ENCODE data around the gene FAM13A. TPM values are rescaled to one million over a fixed set of nuclear protein-coding genes. Genes with fewer than 3 reads are reported as not detected.

FAM13A gene
- total and polyA plus RNA-seq, 2 experiments from 2014 or later = 23.3 to 43.8 TPM

- TF ChIP-seq CTCF (IDR thresholded peaks at IDR 0.05; ENCODE audit: low read depth, low read length) = no peak
- Histone ChIP-seq H3K27me3 (no peaks in the 10 kb centered on the region), H3K27ac (no peak overlapping the region), H3K9me3 (ENCODE audit: low read depth) (no peaks in the 10 kb centered on the region), H3K36me3 (peaks cover 54% of the 10 kb centered on the region), H3K4me3 (no peak overlapping the region), H3K4me1 (ENCODE audit: low read depth) (no peaks in the 10 kb centered on the region)
- DNase-seq (ENCODE audit: low read depth in 1 of 2, low spot score in 1 of 2) = no peak
Measured at GRCh38 chr4:88788424-88788823, 268.6 kb downstream of the FAM13A start.

GRCh38 chr4:88786011-88786410, 271.0 kb downstream of the FAM13A start:
- DNase-seq (ENCODE audit: low read depth in 1 of 2, low spot score in 1 of 2) = no peak
- no peak for TF ChIP-seq CTCF (IDR thresholded peaks at IDR 0.05; ENCODE audit: low read depth, low read length)
- H3K27ac ChIP-seq = no peak overlapping the region
- H3K4me1 ChIP-seq (ENCODE audit: low read depth) = no peaks in the 10 kb centered on the region
- no peaks in the 10 kb centered on the region for H3K27me3 ChIP-seq
- peaks cover 61% of the 10 kb centered on the region for H3K36me3 ChIP-seq
- H3K4me3 ChIP-seq = no peak overlapping the region
- H3K9me3 ChIP-seq (ENCODE audit: low read depth) = no peaks in the 10 kb centered on the region

- Histone ChIP-seq H3K27me3 (no peaks in the 10 kb centered on the region), H3K9me3 (ENCODE audit: low read depth) (no peaks in the 10 kb centered on the region), H3K27ac (no peak overlapping the region), H3K36me3 (peaks cover 53% of the 10 kb centered on the region), H3K4me3 (no peak overlapping the region), H3K4me1 (ENCODE audit: low read depth) (no peaks in the 10 kb centered on the region)
- no peak for TF ChIP-seq CTCF (IDR thresholded peaks at IDR 0.05; ENCODE audit: low read depth, low read length)
- DNase-seq (ENCODE audit: low read depth in 1 of 2, low spot score in 1 of 2) = no peak
Measured at GRCh38 chr4:88780389-88780788, 276.6 kb downstream of the FAM13A start.

- TF ChIP-seq CTCF (IDR thresholded peaks at IDR 0.05; ENCODE audit: low read depth, low read length) = no peak
- no peak overlapping the region for H3K27ac ChIP-seq
- H3K36me3 ChIP-seq = peaks cover 47% of the 10 kb centered on the region
Measured at GRCh38 chr4:88779431-88779830, 277.6 kb downstream of the FAM13A start.

GRCh38 chr4:88775529-88775928, 281.5 kb downstream of the FAM13A start:
- no peaks in the 10 kb centered on the region for H3K9me3 ChIP-seq (ENCODE audit: low read depth)
- TF ChIP-seq CTCF (IDR thresholded peaks at IDR 0.05; ENCODE audit: low read depth, low read length) = no peak
- H3K36me3 ChIP-seq = peaks cover 32% of the 10 kb centered on the region
- H3K27ac ChIP-seq = no peak overlapping the region
- no peak for DNase-seq (ENCODE audit: low read depth in 1 of 2, low spot score in 1 of 2)
- no peaks in the 10 kb centered on the region for H3K4me1 ChIP-seq (ENCODE audit: low read depth)
- no peak overlapping the region for H3K4me3 ChIP-seq
- H3K27me3 ChIP-seq = no peaks in the 10 kb centered on the region

More at GRCh38 chr4:88779431-88779830, 277.6 kb downstream of the FAM13A start:
- Histone ChIP-seq H3K9me3 (ENCODE audit: low read depth) (no peaks in the 10 kb centered on the region), H3K4me1 (ENCODE audit: low read depth) (no peaks in the 10 kb centered on the region), H3K27me3 (no peaks in the 10 kb centered on the region), H3K4me3 (no peak overlapping the region)
- peak in 1 of 2 donors; percentile 62 for DNase-seq (ENCODE audit: low read depth in 1 of 2, low spot score in 1 of 2)

- Histone ChIP-seq H3K36me3 (peaks cover 30% of the 10 kb centered on the region), H3K27me3 (no peaks in the 10 kb centered on the region), H3K4me3 (no peak overlapping the region), H3K27ac (no peak overlapping the region), H3K9me3 (ENCODE audit: low read depth) (no peaks in the 10 kb centered on the region), H3K4me1 (ENCODE audit: low read depth) (no peaks in the 10 kb centered on the region)
- no peak for TF ChIP-seq CTCF (IDR thresholded peaks at IDR 0.05; ENCODE audit: low read depth, low read length)
- DNase-seq (ENCODE audit: low read depth in 1 of 2, low spot score in 1 of 2) = no peak
Measured at GRCh38 chr4:88775026-88775425, 282.0 kb downstream of the FAM13A start.

All from cardiac muscle cell (in vitro differentiated cells and primary cell).